H9 (cell line): Measurements from ENCODE around the gene SCTR. TPM values are rescaled to one million over a fixed set of nuclear protein-coding genes. Genes with fewer than 3 reads are reported as not detected.

Experiments used
- DNase-seq: peaks from one replicate; pipeline ENCODE4 v3.0.0-alpha.2; 2017
- H2AFZ ChIP-seq: one replicate; pipeline ENCODE4 v1.6.1; 2013; ENCODE audit warnings: mild to moderate bottlenecking, low read length, control low read depth, moderate library complexity
- H2AK5ac ChIP-seq: 2 replicates; pipeline ENCODE4 v1.6.1; 2013; ENCODE audit warnings: low read length, control low read depth, mixed read lengths; ENCODE audit not compliant: insufficient read length
- H2BK120ac ChIP-seq: one replicate; pipeline ENCODE4 v1.6.1; 2013; ENCODE audit warnings: low read depth, mild to moderate bottlenecking, low read length, control low read depth, inconsistent platforms; ENCODE audit not compliant: poor library complexity, severe bottlenecking
- H2BK12ac ChIP-seq: 2 replicates; pipeline ENCODE4 v1.6.1; 2013; ENCODE audit warnings: low read length, control low read depth, mixed read lengths, low read depth; ENCODE audit not compliant: insufficient read length
- H2BK15ac ChIP-seq: 2 replicates; pipeline ENCODE4 v1.6.1; 2013; ENCODE audit warnings: low read depth, low read length, control low read depth
- H2BK20ac ChIP-seq: one replicate; pipeline ENCODE4 v1.6.1; 2013; ENCODE audit warnings: low read depth, mild to moderate bottlenecking, low read length, control low read depth, inconsistent platforms; ENCODE audit not compliant: poor library complexity, severe bottlenecking
- H2BK5ac ChIP-seq: 2 replicates; pipeline ENCODE4 v1.6.1; 2013; ENCODE audit warnings: low read length, control low read depth, mixed read lengths; ENCODE audit not compliant: insufficient read length
- H3K14ac ChIP-seq: 2 replicates; pipeline ENCODE4 v1.6.1; 2013; ENCODE audit warnings: low read length, control low read depth; ENCODE audit not compliant: insufficient read depth
- H3K18ac ChIP-seq: 2 replicates; pipeline ENCODE4 v1.6.1; 2013; ENCODE audit warnings: low read depth, mild to moderate bottlenecking, mixed read lengths, low read length, control low read depth; ENCODE audit not compliant: insufficient read length
- H3K23ac ChIP-seq: 2 replicates; pipeline ENCODE4 v1.6.1; 2013; ENCODE audit warnings: low read length, control low read depth, mixed read lengths, low read depth; ENCODE audit not compliant: insufficient read length
- H3K23me2 ChIP-seq: 2 replicates; pipeline ENCODE4 v1.6.1; 2013; ENCODE audit warnings: low read depth, mild to moderate bottlenecking, mixed read lengths, low read length, control low read depth; ENCODE audit not compliant: insufficient read length, poor library complexity, severe bottlenecking
- H3K27ac ChIP-seq: 2 replicates; pipeline ENCODE4 v1.5.1; 2013; ENCODE audit warnings: low read length, control low read depth, mixed read lengths, low read depth; ENCODE audit not compliant: insufficient read length
- H3K27me3 ChIP-seq: 2 replicates; pipeline ENCODE4 v1.6.1; 2013; ENCODE audit warnings: low read length, control low read depth, inconsistent platforms; ENCODE audit not compliant: insufficient read depth
- H3K4ac ChIP-seq: 2 replicates; pipeline ENCODE4 v1.6.1; 2013; ENCODE audit warnings: low read depth, mild to moderate bottlenecking, control low read depth, inconsistent platforms, low read length, moderate library complexity
- H3K4me1 ChIP-seq: 2 replicates; pipeline ENCODE4 v1.6.1; 2013; ENCODE audit warnings: low read length, control low read depth, inconsistent platforms; ENCODE audit not compliant: insufficient read depth
- H3K4me2 ChIP-seq: 2 replicates; pipeline ENCODE4 v1.6.1; 2013; ENCODE audit warnings: low read length, control low read depth, mixed read lengths; ENCODE audit not compliant: insufficient read length, insufficient read depth
- H3K56ac ChIP-seq: 2 replicates; pipeline ENCODE4 v1.6.1; 2013; ENCODE audit warnings: low read depth, mild to moderate bottlenecking, mixed read lengths, low read length, control low read depth; ENCODE audit not compliant: insufficient read length
- H3K79me1 ChIP-seq: 2 replicates; pipeline ENCODE4 v1.6.1; 2013; ENCODE audit warnings: low read depth, mild to moderate bottlenecking, moderate library complexity, low read length, control low read depth, inconsistent platforms; ENCODE audit not compliant: insufficient read depth, poor library complexity, severe bottlenecking
- H3K79me2 ChIP-seq: 2 replicates; pipeline ENCODE4 v1.6.1; 2013; ENCODE audit warnings: low read length, control low read depth, inconsistent platforms; ENCODE audit not compliant: insufficient read depth
- H3K9ac ChIP-seq: 2 replicates; pipeline ENCODE4 v1.6.1; 2013; ENCODE audit warnings: low read length, control low read depth, mixed read lengths; ENCODE audit not compliant: insufficient read length; ENCODE audit errors: extremely low read depth
- H3K9me3 ChIP-seq: one replicate; pipeline ENCODE4 v1.6.1; 2013; ENCODE audit warnings: low read depth, low read length, inconsistent platforms; ENCODE audit not compliant: control insufficient read depth
- H3T11ph ChIP-seq: one replicate; pipeline ENCODE4 v1.6.1; 2013; ENCODE audit warnings: mild to moderate bottlenecking, low read length, control low read depth, inconsistent platforms
- H4K20me1 ChIP-seq: one replicate; pipeline ENCODE4 v1.6.1; 2013; ENCODE audit not compliant: control insufficient read depth, insufficient read length, insufficient read depth
- H4K5ac ChIP-seq: 2 replicates; pipeline ENCODE4 v1.6.1; 2013; ENCODE audit warnings: low read depth, mild to moderate bottlenecking, mixed read lengths, low read length, control low read depth; ENCODE audit not compliant: insufficient read length
- H4K8ac ChIP-seq: replicated peaks from 2 replicates; pipeline ENCODE4 v1.6.1; 2013; ENCODE audit warnings: low read length, control low read depth, mixed read lengths, low read depth; ENCODE audit not compliant: insufficient read length
- H4K91ac ChIP-seq: 2 replicates; pipeline ENCODE4 v1.6.1; 2013; ENCODE audit warnings: low read depth, mild to moderate bottlenecking, moderate library complexity, mixed read lengths, low read length, control low read depth; ENCODE audit not compliant: insufficient read length
- H3K27ac Mint-ChIP-seq, 3 experiments: 2 replicates in 2 of 3; 3 replicates in 1 of 3; pipeline ENCODE4 v1.8.0; 2020 to 2021; ENCODE audit warnings: mixed read lengths in 3 of 3, mild to moderate bottlenecking in 1 of 3, moderate library complexity in 1 of 3
- H3K27me3 Mint-ChIP-seq: 2 replicates; pipeline ENCODE4 v1.8.0; 2021; ENCODE audit warnings: low read depth, mild to moderate bottlenecking, moderate library complexity, mixed read lengths
- H3K36me3 Mint-ChIP-seq, 3 experiments: 2 replicates in 2 of 3; 3 replicates in 1 of 3; pipeline ENCODE4 v1.8.0; 2020 to 2021; ENCODE audit warnings: low read depth in 3 of 3, mixed read lengths in 3 of 3; ENCODE audit not compliant: insufficient read depth in 1 of 3
- H3K4me1 Mint-ChIP-seq, 2 experiments: 2 replicates each; pipeline ENCODE4 v1.8.0; 2020; ENCODE audit warnings: mixed read lengths in 2 of 2
- H3K4me3 Mint-ChIP-seq, 2 experiments: 2 replicates in 1 of 2; 3 replicates in 1 of 2; pipeline ENCODE4 v1.8.0; 2020 to 2021; ENCODE audit warnings: mild to moderate bottlenecking in 2 of 2, mixed read lengths in 2 of 2, moderate library complexity in 1 of 2
- H3K9me3 Mint-ChIP-seq, 2 experiments: 2 replicates in 1 of 2; 3 replicates in 1 of 2; pipeline ENCODE4 v1.8.0; 2020; ENCODE audit warnings: mild to moderate bottlenecking in 2 of 2, mixed read lengths in 2 of 2, moderate library complexity in 1 of 2
- WGBS: extraction: QIAGEN DNeasy Blood & Tissue Kit; methylation state at CpG from one replicate; pipeline ENCODE4 v1.1.7; 2013; ENCODE audit warnings: missing lambda C conversion rate, low lambda C conversion rate, mixed read lengths; ENCODE audit not compliant: insufficient read length; ENCODE audit errors: extremely low coverage; 5-methylcytosine and 5-hydroxymethylcytosine counted together
- total RNA-seq: library from RNA; stranded (reverse); gene quantifications from 2 replicates; pipeline ENCODE4 v1.2.1, GENCODE V29; 2021
- TF ChIP-seq, protein P1 (sequence below): fragments of 200-600 bp; sonication (generic); conservative IDR thresholded peaks from 3 replicates; pipeline ENCODE4 v1.8.0; 2021; ENCODE audit warnings: antibody characterized with exemption, mild to moderate bottlenecking

Gene SCTR
- total RNA-seq, 1 experiment from 2014 or later: not detected

DNA sequence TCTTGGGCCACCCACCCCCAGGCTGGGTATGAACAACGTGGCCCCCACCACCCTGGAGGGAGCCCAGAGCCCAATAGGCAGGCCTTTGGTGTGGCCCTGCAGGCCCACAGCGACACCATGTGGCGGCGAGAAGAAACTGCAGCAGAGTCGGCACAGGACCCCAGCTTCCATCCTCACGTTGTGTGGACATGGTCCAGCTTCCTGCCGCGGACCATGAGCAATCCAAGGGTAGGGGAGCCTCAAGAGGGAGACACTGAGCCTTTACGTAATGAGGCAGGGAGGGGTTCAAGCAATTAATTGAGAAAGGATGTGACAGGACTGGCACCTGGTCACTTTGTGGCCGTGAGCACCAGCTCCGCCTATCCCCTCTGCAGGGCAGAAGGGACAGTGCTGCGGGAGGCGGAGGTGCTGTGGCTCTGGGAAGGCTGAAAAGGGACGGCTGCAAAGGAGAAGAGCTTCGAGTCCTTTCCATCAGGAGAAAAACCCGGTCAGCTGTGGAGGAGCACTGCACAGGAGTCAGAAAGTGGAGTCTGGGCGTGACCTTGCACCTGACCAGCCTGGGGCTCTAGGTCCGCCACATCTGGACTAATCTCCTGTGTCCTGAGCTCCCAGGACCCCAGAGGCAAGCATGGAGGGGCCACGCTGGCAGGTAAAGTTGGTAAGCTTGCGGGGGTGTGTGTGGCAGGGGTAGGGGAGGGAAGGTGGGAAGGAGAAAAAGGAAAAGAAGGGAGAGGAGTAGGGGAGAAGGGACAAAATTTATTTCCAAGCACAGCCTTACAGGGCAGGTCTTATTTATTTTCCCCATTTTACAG, 47.8 kb downstream of the SCTR start:
- Histone ChIP-seq H3K79me1 (no peaks in the 10 kb centered on the region), H3T11ph (no peak overlapping the region), H3K4me1 (no peaks in the 10 kb centered on the region), H3K79me2 (no peaks in the 10 kb centered on the region), H3K4me2 (no peak overlapping the region), H2BK5ac (no peak overlapping the region), H3K9me3 (no peaks in the 10 kb centered on the region), H3K56ac (no peak overlapping the region), H3K27me3 (no peaks in the 10 kb centered on the region), H3K23ac (no peak overlapping the region), H3K18ac (no peak overlapping the region), H3K27ac (no peak overlapping the region), H3K14ac (no peak overlapping the region), H4K5ac (no peak overlapping the region), H4K8ac (no peak overlapping the region), H3K4ac (no peak overlapping the region), H2BK12ac (no peak overlapping the region), H2AK5ac (no peak overlapping the region), H2BK15ac (no peak overlapping the region), H4K20me1 (no peaks in the 10 kb centered on the region), H3K9ac (no peak overlapping the region), H3K23me2 (no peaks in the 10 kb centered on the region), H2AFZ (no peak overlapping the region), H4K91ac (no peak overlapping the region), H2BK20ac (no peak overlapping the region), H2BK120ac (no peak overlapping the region)
- no peak overlapping the region; a peak in 1 of 7 replicates for H3K27ac Mint-ChIP-seq
- no peak overlapping the region; a peak in 1 of 5 replicates for H3K4me3 Mint-ChIP-seq
- WGBS: no CpG with 5 or more reads among the region's 20 CpGs
- H3K9me3 Mint-ChIP-seq: no peaks in the 10 kb centered on the region; a peak in 1 of 5 replicates
- peaks cover 9 to 26% of the 10 kb centered on the region in 2 experiments for H3K4me1 Mint-ChIP-seq
- H3K36me3 Mint-ChIP-seq: no peaks in the 10 kb centered on the region
- TF ChIP-seq, protein P1, sequence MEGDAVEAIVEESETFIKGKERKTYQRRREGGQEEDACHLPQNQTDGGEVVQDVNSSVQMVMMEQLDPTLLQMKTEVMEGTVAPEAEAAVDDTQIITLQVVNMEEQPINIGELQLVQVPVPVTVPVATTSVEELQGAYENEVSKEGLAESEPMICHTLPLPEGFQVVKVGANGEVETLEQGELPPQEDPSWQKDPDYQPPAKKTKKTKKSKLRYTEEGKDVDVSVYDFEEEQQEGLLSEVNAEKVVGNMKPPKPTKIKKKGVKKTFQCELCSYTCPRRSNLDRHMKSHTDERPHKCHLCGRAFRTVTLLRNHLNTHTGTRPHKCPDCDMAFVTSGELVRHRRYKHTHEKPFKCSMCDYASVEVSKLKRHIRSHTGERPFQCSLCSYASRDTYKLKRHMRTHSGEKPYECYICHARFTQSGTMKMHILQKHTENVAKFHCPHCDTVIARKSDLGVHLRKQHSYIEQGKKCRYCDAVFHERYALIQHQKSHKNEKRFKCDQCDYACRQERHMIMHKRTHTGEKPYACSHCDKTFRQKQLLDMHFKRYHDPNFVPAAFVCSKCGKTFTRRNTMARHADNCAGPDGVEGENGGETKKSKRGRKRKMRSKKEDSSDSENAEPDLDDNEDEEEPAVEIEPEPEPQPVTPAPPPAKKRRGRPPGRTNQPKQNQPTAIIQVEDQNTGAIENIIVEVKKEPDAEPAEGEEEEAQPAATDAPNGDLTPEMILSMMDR: peak; percentile 100
- peaks cover 6% of the 10 kb centered on the region for H3K27me3 Mint-ChIP-seq
- peak; percentile 93 for DNase-seq
